Endothelial cell of umbilical vein (primary cell): Measurements from ENCODE around the gene PCDHGA12. TPM values are rescaled to one million over a fixed set of nuclear protein-coding genes. Genes with fewer than 3 reads are reported as not detected.
"Not testable (repeated sequence)": the region's sequence is repeated elsewhere in the genome, so short reads cannot be mapped to it uniquely, and the experiment has no call there.

Experiments used
- BruUV-seq: library from RNA; stranded (reverse); fragments of 400-500 nt; replicated peaks from 2 replicates; lab custom pipeline; 2021; lab: Mats Ljungman, UMichigan
- CTCF ChIA-PET: fragments of 300-600, 350-600 bp; sonication (Branson Sonifier 250); formaldehyde crosslinking; loops from one replicate; lab custom pipeline; 2021; ENCODE audit warnings: antibody characterized with exemption, inconsistent platforms; lab: Charles Lee
- POLR2A ChIA-PET: fragments of 300-600, 350-600 bp; sonication (Branson Sonifier 250); formaldehyde crosslinking; loops from one replicate; lab custom pipeline; 2021; ENCODE audit warnings: antibody characterized with exemption, inconsistent platforms; lab: Charles Lee
- DNase-seq: peaks from one replicate; pipeline ENCODE4 v3.0.0-alpha.2; 2011; ENCODE audit warnings: low read depth, low spot score
- FAIRE-seq: peaks from 2 replicates; lab custom pipeline; 2011; peaks lifted over from hg19 to GRCh38; lab: Jason Lieb, UNC
- H2AFZ ChIP-seq: 2 replicates; pipeline ENCODE4 v1.6.0; 2012; ENCODE audit warnings: low read depth, low read length, control low read depth, inconsistent platforms
- H3K27ac ChIP-seq: 2 replicates; pipeline ENCODE4 v1.5.1; 2011; ENCODE audit warnings: low read depth, mild to moderate bottlenecking, control low read depth, low read length, moderate library complexity; ENCODE audit not compliant: insufficient read depth
- H3K27me3 ChIP-seq, 2 experiments: 2 replicates each; pipeline versions ENCODE4 v1.6.0 to v1.6.1; 2011; ENCODE audit warnings: low read length in 2 of 2, mixed read lengths in 1 of 2; ENCODE audit not compliant: control insufficient read depth in 2 of 2, insufficient read depth in 2 of 2
- H3K36me3 ChIP-seq, 2 experiments: 2 replicates in 1 of 2; 3 replicates in 1 of 2; pipeline ENCODE4 v1.5.1; 2011; ENCODE audit warnings: low read length in 2 of 2, mild to moderate bottlenecking in 1 of 2, moderate library complexity in 1 of 2; ENCODE audit not compliant: control insufficient read depth in 2 of 2, insufficient read depth in 2 of 2; ENCODE audit errors: extremely low read depth in 1 of 2
- H3K4me1 ChIP-seq: 3 replicates; pipeline ENCODE4 v1.5.1; 2011; ENCODE audit warnings: mild to moderate bottlenecking, low read length; ENCODE audit not compliant: control insufficient read depth, insufficient read depth; ENCODE audit errors: extremely low read depth
- H3K4me2 ChIP-seq: 2 replicates; pipeline ENCODE4 v1.6.1; 2011; ENCODE audit warnings: low read length, control low read depth, mixed read lengths; ENCODE audit not compliant: insufficient read depth
- H3K4me3 ChIP-seq, 3 experiments: fragments of 200-600 bp in 1 of 3; sonication (generic), shearing (Covaris generic) in 1 of 3; replicated peaks in 1 of 3; 2 replicates each; pipeline ENCODE4 v1.5.1; 2011 to 2016; ENCODE audit warnings: control low read depth in 3 of 3, low read length in 3 of 3, mild to moderate bottlenecking in 2 of 3, inconsistent platforms in 1 of 3, low read depth in 1 of 3, moderate library complexity in 1 of 3; ENCODE audit not compliant: insufficient read depth in 1 of 3
- H3K79me2 ChIP-seq: 2 replicates; pipeline ENCODE4 v1.6.0; 2012; ENCODE audit warnings: low read length, inconsistent platforms; ENCODE audit not compliant: control insufficient read depth, insufficient read depth
- H3K9ac ChIP-seq: replicated peaks from 2 replicates; pipeline ENCODE3; 2011; ENCODE audit warnings: low read length, control low read depth; ENCODE audit not compliant: insufficient read depth; ENCODE audit errors: extremely low read depth
- H3K9me1 ChIP-seq: replicated peaks from 3 replicates; pipeline ENCODE4 v1.6.0; 2011; ENCODE audit warnings: mild to moderate bottlenecking, low read length; ENCODE audit not compliant: control insufficient read depth, insufficient read depth; ENCODE audit errors: extremely low read depth
- H3K9me3 ChIP-seq: replicated peaks from 2 replicates; pipeline ENCODE4 v1.5.1; 2012; ENCODE audit warnings: low read length, inconsistent platforms; ENCODE audit not compliant: control insufficient read depth, insufficient read depth
- H4K20me1 ChIP-seq: replicated peaks from 2 replicates; pipeline ENCODE3; 2011; ENCODE audit warnings: mild to moderate bottlenecking, low read length; ENCODE audit not compliant: control insufficient read depth, insufficient read depth; ENCODE audit errors: extremely low read depth
- CTCF ChIP-seq, 2 donors: IDR thresholded peaks; 1 replicate in 1 of 2; 2 replicates in 1 of 2; pipeline ENCODE4 v1.5.1; 2011; ENCODE audit warnings: low read length in 2 of 2, mild to moderate bottlenecking in 2 of 2, moderate library complexity in 2 of 2, control low read depth in 1 of 2, inconsistent platforms in 1 of 2, low read depth in 1 of 2; ENCODE audit not compliant: insufficient read depth in 1 of 2; ENCODE audit errors: extremely low read depth in 1 of 2
- dilution Hi-C: fragments of 300-500 bp; cut with MboI; formaldehyde crosslinking; loops from one replicate; pipeline ENCODE4 v1.15.0; 2019; ENCODE audit warnings: low sequenced_read_pairs; ENCODE audit not compliant: extremely low pct_ligation_motif_present
- intact Hi-C: fragments of 100-400 bp; cut with micrococcal nuclease; formaldehyde crosslinking; loops from one replicate; pipeline ENCODE4 v1.10.0; 2022
- polyA plus RNA-seq, 4 experiments: library from polyadenylated mRNA; depleted of rRNA in 3 of 4; stranded (reverse) in 3 of 4; unstranded in 1 of 4; fragments of >200 nt; gene quantifications; 2 replicates each; pipeline versions ENCODE4 v1.2.1 to v1.2.3, GENCODE V29; 2011 to 2012; ENCODE audit warnings: missing spikeins in 1 of 4
- total RNA-seq: library from RNA; stranded (reverse); gene quantifications from 2 replicates; pipeline ENCODE4 v1.2.3, GENCODE V29; 2021

PCDHGA12 gene
- total and polyA plus RNA-seq, 2 donors (not counting 3 experiments of a cell fraction or from before 2014, with no cell fraction given) = 4.2 to 9.9 TPM

GRCh38 chr5:141394401-141395187 is 35.7 kb upstream of the PCDHGA12 start:
- H2AFZ ChIP-seq, FAIRE-seq, intact Hi-C loops, H3K9me1 ChIP-seq, POLR2A ChIA-PET, H4K20me1 ChIP-seq, H3K4me1 ChIP-seq, H3K9me3 ChIP-seq, H3K4me3 ChIP-seq, H3K4me2 ChIP-seq, H3K79me2 ChIP-seq, H3K9ac ChIP-seq, H3K27ac ChIP-seq, dilution Hi-C loops, H3K36me3 ChIP-seq, BruUV-seq, DNase-seq: not testable (repeated sequence)
- H3K27me3 ChIP-seq = peaks cover 32 to 81% of the 10 kb centered on the region in 2 experiments
- CTCF ChIA-PET = interaction anchor here (1.0 to 3.5 kb wide), 3 partner anchors 13 to 171 kb away, joined by 3 to 21 read pairs (median 3); partner anchors contain the start of genes PCDHB14 and PCDHGA7

DNA sequence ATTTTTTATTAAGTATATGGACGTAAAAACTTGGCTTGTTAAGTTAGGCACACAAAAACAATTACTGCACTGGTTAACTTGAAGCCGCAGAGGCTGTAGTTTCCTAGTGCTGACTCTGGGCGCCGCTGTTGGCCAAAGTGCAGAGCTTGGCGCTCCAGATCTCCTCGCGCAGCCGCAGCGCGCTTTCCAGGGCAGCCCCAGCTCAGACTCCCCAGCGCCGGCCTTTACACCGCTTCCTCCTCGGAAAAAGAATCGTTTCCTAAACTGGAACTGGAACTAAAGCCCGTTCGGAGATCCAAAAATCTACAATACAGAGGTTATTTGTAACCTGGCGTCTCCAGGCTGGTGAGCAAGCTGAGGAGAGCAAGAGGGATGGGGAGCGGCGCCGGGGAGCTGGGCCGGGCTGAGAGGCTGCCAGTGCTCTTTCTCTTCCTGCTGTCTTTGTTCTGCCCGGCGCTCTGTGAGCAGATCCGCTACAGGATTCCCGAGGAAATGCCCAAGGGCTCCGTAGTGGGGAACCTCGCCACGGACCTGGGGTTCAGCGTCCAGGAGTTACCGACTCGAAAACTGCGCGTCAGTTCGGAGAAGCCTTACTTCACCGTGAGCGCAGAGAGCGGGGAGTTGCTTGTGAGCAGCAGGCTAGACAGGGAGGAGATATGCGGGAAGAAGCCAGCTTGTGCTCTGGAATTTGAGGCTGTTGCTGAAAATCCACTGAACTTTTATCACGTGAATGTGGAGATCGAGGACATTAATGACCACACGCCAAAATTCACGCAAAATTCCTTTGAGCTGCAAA is 32.4 kb upstream of the PCDHGA12 start, which contains the start of gene PCDHGB5:
PCDHGB5 (plus strand) TSS at position 192 of the 796 bp plus-strand sequence; CDS start at position 373, 181 bp downstream.
- DNase-seq (peak; percentile 44), FAIRE-seq (peak; percentile 85)
- intact Hi-C loops, H3K79me2 ChIP-seq, H2AFZ ChIP-seq, H3K27ac ChIP-seq, H3K4me1 ChIP-seq, dilution Hi-C loops, H3K36me3 ChIP-seq, H3K9me1 ChIP-seq, H4K20me1 ChIP-seq, H3K9me3 ChIP-seq: not testable (repeated sequence)
- H3K9ac ChIP-seq = peak within 1 kb of the TSS; percentile 6
- H3K4me3 ChIP-seq = peak within 1 kb of the TSS in 1 of 3 experiments; percentile 23
- ChIA-PET CTCF (interaction anchor here (0.6 to 3.5 kb wide), 25 partner anchors 8 to 169 kb away, joined by 3 to 45 read pairs (median 9); partner anchors contain the start of genes PCDHGA10, PCDHGA11, PCDHGA12 and PCDHGA2), POLR2A (interaction anchor here (1.5 kb wide), 1 partner anchor 166 kb away, joined by 3 read pairs; no protein-coding TSS in a partner anchor)
- H3K4me2 ChIP-seq = peak within 1 kb of the TSS; percentile 5
- H3K27me3 ChIP-seq = peaks cover 34 to 69% of the 10 kb centered on the region in 2 experiments
- peak; percentile 59 to 62 for TF ChIP-seq CTCF (IDR thresholded peaks at IDR 0.05; ENCODE audit: extremely low read depth in 1 of 2, insufficient read depth in 1 of 2, low read depth in 1 of 2, low read length in 2 of 2)
- TSS peak; percentile 48 for BruUV-seq
